ENCODE measurements around the gene TEX19.
"Not testable (repeated sequence)": the region's sequence is repeated elsewhere in the genome, so short reads cannot be mapped to it uniquely, and the experiment has no call there.

The TEX19 gene

DNA sequence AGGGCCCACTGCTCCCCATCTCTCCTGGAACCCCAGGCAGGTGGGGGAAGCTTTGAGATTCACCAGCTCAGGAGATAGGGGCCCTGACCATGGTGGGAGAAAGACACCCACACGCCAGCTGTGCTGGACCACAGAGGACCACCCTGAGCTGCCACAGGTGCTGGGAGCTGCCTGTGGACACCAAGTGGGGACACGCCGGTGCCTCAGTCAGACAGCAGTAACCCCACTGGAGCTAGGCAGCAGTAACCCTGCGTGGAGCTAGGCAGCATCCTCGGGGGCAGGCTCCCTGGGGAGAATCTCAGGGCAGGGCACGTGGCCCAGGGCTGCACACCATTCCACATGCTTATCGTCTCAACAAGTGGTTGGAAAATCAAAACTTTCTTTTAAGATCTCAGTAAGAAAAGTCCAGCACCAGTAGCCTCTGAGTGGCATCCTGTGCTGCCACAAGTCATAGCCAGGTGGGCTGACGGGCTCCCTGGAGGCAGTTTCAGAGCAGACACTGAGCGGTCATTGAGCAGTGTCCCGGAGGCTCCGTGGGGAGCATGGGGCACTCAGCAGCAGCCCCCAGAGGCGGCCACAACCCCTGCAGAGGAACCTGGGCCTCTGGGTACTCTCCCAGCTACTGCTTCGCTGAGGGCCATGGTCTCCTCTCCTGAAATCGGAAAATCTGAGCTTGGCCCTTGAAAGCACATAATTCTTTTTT is 51.1 kb downstream of the TEX19 start:
- no peak for DNase-seq (ENCODE audit: low read depth in 3 of 3)

DNA sequence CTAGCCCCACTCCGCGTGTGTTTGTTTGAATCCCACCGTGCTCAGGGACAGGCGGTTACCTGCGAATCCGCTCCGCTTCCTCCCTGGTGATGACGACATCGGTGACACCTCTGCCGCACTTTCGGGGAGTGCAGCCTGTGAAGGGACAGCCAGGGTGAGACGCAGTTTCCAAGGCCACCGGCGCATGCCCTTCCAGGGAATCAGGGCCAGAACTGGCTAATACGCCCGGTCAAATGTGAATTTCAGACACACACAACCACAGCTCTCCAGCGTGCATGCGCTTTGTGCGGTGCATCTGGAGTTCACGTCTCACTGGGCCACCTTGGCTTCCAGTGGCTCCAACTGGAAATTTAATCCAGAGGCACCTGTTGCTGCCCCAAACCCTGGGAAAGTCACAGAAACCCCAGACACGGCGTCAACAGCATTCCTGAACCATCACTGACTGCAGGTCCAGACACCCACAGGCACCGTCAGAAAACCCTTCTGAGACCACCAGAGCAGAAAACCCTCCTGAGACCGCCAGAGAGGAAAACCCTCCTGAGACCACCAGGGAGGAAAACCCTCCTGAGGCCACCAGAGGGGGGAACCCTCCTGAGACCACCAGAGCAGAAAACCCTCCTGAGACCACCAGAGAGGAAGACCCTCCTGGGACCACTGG is 52.5 kb downstream of the TEX19 start:
- DNase-seq (ENCODE audit: low read depth in 3 of 3): no peak

GRCh38 chr17:82412081-82412480 is 53.0 kb downstream of the TEX19 start:
- not testable (repeated sequence) for DNase-seq (ENCODE audit: low read depth in 3 of 3)

DNA sequence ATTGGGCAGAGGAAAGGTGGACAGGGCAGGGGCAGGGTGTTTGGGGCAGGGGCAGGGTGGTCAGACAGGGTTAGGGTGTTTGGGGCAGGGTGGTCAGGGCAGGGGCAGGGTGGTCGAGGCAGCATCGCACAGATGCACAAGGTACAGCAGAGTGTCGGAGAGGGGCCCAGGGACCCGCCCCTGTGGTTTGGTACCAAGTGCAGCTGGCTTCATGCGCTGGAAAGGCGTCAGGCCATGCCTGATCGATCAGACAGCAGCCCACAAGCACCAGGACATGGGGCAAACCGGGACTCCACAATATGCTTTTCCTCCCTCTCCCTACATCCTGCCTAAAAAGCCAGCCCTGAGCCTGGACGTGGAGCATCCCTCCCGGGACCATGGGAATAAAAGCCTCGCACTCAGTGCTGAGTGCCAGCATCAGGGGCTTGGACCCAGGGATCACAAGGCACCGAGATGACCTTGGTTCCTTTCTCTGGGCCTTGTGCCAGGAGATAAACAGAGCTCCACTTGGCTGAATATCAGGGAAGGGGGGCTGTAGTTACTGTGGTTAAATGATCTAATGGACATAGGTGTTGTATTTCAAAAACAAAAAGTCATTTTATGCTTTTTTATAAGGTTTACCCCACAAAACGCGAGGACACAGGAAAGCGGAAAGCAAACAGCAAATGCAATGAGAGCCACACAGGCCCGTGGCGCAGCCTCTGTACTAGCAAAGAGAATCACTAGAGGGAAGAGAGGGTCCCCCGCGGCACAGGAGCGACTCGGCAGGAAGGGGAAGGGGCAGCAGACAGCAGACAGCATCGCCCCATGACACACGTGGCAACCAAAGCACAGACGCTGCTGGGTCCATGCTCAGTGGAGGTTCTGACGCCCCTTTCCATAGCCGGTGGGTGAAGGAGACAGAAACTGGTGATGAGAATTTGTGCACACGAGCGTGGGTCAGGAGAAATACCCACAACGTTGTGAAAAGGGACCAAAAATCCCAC is 53.8 kb downstream of the TEX19 start:
- DNase-seq (ENCODE audit: low read depth in 3 of 3): no peak
